NCI-H128 (cell line): ENCODE data around the gene SF3A2.

Experiments
- DNase-seq: peaks from one replicate; lab custom pipeline; 2025; ENCODE audit not compliant: unreplicated experiment; lab: John Stamatoyannopoulos, UW

Gene SF3A2

GRCh38 chr19:2226051-2226839 is 10.4 kb upstream of the SF3A2 start:
- no peak for DNase-seq

DNA sequence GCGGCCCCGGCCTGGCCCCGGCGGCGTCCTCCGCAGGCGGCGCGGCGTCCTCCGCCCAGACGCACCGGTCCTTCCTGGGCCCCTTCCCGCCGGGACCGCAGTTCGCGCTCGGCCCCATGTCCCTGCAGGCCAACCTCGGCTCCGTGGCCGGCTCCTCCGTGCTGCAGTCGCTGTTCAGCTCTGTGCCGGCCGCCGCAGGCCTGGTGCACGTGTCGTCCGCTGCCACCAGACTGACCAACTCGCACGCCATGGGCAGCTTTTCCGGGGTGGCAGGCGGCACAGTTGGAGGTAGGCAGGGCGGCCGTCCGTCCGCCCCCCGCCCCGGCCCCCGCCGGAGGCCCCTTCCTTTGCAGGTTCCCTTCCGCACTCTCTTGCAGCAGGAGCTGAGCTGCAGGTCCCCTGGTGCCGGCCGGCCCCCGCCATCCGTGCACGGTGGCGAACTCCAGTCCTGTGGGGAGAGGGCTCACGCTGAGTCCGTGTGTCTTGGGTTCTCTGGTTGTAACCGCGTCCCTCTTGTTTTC is 9.7 kb upstream of the SF3A2 start:
- no peak for DNase-seq

DNA sequence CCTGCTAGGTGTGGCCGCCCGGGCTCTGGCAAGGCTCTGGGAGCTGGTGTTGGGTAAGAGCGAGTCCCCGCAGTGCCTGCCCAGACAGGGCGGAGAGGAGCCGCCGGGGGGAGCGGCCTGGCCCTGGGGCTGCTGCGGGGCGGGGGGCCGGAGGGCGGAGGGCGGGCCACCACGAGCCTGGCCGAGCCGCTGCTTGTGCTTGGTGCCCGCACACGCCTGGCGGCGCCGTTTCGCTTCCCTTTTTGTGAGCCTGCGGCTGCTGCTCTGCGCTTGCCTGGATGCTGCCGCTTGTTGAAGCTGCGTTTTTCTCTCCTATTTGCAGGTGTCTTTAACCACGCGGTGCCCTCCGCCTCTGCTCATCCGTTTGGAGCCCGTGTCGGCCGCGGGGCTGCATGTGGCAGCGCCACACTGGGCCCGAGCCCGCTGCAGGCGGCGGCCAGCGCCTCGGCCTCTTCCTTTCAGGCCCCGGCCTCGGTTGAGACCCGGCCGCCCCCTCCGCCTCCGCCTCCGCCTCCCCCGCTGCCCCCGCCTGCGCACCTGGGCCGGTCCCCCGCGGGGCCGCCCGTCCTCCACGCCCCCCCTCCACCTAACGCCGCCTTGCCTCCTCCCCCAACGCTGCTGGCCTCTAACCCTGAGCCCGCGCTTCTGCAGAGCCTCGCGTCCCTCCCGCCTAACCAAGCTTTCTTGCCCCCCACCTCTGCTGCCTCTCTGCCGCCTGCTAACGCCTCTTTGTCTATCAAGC is 9.0 kb upstream of the SF3A2 start:
- no peak for DNase-seq

DNA sequence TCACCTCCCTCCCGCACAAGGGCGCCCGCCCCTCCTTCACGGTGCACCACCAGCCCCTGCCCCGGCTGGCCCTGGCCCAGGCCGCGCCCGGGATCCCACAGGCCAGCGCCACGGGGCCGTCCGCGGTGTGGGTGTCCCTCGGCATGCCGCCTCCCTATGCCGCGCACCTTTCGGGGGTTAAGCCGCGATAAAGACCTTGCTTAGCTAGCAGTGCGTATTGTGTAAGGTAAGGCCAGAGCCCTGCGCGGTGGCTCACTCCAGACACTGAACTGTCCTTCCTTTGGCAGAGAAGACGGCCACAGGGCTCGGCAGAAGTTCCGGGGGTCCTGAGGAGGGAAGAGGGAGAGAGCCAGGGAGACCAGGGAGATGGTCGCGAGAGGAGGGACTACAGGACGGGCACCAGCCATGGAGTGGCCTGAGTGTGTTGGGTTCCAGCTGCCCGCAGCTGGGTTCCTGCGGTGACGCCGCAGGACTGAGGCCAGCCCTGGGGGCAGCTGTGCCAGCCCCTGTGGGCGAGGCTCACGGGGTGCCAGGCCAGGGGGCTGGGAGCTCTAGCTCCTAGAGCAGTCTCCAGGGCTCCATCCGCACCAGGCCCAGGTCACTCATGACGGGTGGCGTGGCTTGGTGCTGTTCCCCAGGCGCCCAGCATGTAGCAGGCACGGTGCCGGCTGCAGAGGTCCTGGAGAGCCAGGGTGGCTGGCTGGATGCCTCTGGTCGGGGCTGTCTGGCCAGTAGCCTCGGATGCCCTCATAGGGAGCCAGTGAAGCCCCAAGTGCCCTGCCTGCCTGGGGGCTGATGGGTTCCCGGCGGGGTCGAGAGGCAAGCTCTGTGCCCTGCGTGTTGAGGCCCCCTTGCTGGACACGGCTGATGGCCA is 8.2 kb upstream of the SF3A2 start:
- no peak for DNase-seq

- DNase-seq: no peak
These were observed 7.3 kb upstream of the SF3A2 start for GRCh38 chr19:2229103-2230032.

- DNase-seq: no peak
These were observed 6.5 kb upstream of the SF3A2 start for GRCh38 chr19:2230033-2230531.

DNA sequence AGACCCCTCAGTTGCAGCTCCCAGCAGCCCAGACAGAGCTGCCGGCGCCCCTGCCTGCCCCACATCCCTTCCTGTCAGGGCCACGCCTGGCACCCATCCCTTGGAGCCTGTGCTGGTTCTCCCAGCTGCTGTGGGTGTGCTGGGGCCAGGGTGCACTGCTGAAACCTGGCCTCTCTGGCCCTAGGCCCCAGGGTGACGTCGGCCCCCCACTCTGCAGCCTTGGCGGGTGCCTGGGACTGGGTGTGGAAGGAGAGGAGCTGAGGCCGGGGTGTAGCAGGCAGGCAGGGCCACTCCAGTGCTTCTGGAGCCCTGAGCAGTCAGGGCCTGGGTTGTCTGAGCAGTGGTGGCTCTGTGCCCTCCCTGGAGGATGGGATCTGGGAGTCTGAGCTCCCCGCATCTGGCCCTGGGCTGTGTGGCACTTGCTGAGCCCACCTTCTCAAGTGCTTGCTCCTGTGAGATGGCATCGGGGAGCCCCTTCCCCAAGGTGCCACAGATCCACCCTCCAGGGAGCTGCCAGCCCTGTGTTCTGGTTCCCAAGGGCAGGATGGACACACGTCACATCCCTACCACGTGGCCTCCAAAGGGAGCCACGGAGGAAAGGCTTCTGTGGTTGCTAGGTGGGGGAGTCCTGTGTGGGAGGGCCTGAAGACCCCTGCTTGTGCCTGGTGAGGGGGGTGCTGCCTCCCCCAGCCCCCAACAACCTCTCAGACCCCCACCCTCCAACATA is 5.7 kb upstream of the SF3A2 start:
- DNase-seq: no peak

DNA sequence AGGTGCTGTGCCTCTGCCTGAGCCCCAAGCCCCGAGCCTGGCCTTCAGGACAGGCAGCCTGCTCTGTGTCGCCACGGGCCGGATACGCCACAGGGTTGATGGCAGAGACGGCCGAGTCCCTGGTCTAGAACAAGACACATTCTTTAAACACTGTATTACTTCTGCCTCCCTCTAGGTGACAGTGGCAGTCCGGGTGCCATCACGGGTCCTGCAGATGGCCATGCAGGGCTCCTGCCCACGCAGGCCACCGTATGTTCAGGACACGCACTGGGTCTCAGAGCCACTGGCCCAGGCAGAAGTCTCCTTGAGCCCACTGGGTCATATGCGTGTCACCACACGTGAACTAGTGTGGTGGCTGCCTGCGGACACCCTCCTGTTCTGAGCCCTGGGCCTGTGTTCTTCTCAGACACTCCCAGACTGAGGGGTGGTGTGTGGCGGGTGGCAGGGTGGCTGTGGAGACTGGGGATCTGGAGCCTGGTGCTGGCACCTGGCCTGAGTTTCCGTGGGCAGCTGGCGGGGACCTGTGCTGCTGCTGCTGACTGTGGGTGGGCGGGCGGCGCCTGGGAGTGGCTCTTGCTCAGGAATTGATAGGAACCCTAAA is 4.9 kb upstream of the SF3A2 start:
- DNase-seq: no peak

DNA sequence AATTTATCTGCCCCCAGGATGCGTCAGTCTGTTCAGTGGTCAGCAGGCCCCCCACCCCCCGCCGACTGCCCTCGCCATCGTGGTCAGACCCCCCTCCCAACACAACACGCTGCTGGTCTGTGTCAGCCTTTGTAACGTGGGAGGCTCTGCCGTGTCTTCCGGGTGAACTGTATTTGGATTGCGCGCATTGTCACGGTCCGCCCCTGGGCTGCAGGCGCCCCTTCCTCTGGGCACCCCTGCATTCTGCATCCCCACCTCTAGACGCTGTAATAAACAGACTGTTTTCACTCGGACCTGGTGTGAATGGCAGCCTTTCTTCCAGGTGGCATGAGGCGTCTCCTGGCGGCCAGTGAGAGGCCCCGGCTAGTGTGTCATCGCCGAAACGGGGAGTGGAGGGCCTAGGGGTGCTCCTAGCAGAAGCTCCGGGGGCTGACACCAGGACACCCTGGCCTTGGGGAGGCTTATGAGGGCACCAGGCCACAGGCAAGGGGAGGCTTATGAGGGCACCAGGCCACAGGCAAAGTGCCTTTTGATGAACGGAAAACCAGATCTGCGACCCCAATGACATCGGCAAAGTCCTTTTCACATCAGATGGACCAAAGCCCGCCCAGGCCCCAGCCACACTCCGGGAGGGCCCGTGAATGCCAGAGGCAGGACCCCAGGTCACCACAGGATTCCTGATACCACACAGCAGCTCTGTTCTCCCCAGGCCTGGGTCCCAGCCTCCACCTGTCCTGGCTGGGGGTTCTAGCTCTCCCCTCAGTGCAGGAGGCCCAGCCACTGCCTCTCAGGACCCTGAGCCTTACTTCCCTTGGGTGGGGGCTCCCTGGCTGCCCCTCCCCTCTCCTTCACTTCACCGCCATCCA is 4.1 kb upstream of the SF3A2 start:
- no peak for DNase-seq

DNA sequence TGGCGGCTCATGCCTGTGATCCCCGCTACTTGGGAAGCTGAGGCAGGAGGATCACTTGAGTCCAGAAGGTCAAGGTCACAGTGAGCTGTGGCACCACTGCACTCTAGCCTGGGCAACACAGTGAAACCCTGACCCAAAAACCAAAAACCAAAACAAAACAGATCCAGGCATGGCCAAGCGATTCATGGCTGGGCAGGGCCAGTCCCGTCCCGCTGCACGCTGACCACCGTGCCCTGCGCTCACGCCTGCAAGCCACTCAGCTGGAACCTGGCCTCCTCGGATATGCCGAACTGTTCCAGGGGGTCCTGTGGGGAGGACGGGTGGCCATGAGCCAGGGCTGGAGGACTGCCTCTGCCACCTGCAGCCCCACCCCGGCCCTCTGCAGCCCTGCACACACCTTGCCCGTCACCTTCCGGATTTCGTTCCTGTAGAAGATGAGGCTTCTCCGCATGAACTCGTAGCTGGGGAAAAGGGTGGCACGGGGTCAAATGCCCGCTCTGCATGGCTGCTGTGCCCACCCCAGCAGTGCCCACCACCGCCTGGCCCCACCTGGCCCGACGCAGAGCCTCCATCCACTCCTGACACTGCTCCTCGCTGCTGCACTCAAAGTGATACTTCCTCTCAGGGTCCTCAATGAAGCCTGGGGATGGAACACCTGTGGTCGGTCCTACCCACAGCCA is 2.9 kb upstream of the SF3A2 start:
- DNase-seq: no peak

DNA sequence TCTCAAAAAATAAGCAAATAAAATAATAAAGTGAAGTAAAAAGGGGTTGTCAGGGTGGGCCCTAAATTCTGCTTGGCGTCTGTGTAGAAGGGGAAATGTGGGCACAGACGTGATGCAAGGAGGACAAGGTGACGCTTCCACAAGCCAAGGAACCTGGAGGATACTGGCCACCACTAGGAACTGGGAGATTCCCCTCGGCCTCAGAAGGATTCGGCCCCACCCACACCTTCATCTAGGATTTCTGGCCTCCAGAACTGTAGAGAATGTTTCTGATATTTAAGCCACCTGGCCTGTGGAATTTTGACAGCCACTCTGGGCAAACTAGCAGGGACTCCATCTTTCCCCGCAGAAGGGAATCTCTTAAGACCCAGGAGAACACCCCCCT is 1.6 kb upstream of the SF3A2 start:
- no peak for DNase-seq

DNA sequence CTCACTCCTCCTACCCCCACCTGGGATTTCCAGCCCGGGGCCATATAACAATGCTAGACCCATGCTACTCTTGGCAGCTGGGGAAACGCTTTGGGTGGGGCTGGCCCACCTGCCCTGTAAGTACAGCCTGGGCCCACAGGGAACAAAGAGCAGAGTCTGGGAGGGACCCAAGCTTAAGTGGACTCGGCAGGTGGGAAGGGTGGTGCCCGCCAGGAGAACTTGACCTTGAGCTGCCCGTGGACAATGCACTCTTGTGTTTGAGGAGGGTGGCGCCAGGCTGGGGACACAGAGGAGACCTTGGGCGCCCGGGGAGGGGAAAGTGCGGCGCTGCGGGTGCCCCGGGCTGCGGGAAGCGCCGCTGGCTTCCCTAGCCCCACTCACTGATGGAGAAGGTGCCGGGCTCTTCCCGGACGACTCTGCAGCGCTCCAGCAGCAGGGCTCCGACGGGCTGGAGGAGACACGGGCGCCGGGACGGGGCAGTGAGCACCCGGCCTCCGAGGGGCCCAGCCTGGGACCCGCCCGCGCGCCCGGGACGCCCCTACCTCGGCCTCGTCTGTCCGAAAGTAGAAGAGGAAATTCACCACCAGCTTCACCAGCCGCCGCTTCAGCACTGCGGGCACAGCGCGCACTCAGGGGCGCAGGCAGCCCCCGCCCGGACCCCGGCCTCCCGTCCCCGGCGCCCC is 1.1 kb upstream of the SF3A2 start:
- peak; percentile 15 for DNase-seq

GRCh38 chr19:2236064-2236313 is 635 bp upstream of the SF3A2 start:
- no peak for DNase-seq

DNA sequence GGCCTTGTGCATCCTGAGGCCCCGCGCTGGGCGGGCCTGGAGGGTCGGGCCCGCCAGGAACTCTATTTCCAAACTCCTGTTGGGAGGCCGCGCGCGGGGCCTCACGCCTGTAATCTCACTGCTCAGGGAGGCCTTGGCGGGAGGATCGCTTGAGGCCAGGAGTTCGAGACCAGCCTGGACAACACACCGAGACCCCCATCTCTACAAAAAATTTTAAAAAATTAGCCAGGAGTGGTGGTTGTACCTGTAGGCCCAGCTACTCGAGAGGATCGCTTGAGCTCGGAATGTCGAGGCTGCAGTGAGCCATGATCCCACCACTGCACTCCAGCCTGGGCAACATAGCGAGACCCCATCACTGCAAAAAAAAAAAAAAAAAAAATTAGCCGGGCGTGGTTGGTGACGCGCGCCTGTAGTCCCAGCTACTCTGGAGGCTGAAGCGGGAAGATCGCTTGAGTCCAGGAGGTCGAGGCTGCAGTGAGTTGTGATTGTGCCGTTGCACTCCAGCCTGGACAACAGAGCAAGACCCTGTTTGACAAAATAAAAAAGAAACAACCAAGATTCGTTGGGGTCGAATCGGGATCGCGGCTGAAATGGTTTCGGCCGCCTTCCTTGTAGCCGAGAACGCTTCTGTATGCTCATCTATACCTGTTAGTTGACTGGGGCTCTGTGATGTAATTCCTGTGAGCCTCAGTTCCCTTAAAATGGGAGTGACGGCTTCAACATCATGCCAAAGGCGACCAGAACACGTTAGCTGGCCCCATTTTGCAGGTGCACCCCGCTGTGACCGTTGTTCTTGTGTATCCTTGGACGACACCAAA is 636 bp downstream of the SF3A2 start:
- no peak for DNase-seq

DNA sequence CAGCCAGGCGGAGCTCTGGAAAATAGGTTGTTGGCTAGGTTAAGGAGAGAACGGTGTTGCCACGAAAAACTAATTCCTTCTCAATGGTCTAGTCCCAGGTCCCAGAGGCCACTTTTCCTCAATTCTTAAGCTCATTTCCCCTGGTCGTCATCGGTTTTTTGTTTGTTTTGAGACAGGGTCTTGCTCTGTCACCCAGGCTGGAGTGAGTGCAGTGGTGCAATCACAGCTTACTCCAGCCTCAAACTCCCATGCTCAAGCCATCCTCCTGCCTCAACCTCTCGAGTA is 1.2 kb downstream of the SF3A2 start:
- DNase-seq: no peak

DNA sequence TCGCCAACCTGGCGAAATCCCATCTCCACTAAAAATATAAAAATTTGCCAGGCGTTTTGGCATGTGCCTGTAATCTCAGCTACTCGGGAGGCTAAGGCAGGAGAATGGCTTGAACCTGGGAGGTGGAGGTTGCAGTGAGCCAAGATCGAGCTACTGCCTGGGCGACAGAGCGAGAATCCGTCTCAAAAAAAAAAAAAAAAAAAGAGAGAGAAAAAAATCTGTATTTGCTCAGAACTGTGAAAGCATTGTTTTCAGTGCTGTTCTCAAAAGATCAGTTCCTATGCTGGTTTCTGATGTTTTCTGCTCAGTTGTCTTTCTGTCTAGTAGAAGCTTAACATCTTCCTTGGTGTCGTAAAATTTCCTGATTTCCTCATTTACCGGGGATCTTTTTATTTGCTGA is 2.5 kb downstream of the SF3A2 start:
- DNase-seq: no peak
